PFSK-1 (cell line): ENCODE measurements around the gene BCAS1.

Experiments
- POLR2AphosphoS5 ChIP-seq: IDR thresholded peaks from 2 replicates; pipeline ENCODE4 v1.6.1; 2012; ENCODE audit warnings: low read depth, mild to moderate bottlenecking, control low read depth, low read length, moderate library complexity
- TAF1 ChIP-seq: IDR thresholded peaks from 2 replicates; pipeline ENCODE4 v1.6.1; 2012; ENCODE audit warnings: low read length, control low read depth, borderline replicate concordance; ENCODE audit not compliant: insufficient read depth
- TF ChIP-seq, protein P1 (sequence below), 2 experiments: IDR thresholded peaks; 2 replicates each; pipeline versions ENCODE4 v1.6.1 to v1.8.0; 2011 to 2012; ENCODE audit warnings: low read depth in 2 of 2, low read length in 2 of 2, control low read depth in 1 of 2, inconsistent platforms in 1 of 2, mild to moderate bottlenecking in 1 of 2, moderate library complexity in 1 of 2; ENCODE audit not compliant: insufficient read depth in 1 of 2

DNA sequence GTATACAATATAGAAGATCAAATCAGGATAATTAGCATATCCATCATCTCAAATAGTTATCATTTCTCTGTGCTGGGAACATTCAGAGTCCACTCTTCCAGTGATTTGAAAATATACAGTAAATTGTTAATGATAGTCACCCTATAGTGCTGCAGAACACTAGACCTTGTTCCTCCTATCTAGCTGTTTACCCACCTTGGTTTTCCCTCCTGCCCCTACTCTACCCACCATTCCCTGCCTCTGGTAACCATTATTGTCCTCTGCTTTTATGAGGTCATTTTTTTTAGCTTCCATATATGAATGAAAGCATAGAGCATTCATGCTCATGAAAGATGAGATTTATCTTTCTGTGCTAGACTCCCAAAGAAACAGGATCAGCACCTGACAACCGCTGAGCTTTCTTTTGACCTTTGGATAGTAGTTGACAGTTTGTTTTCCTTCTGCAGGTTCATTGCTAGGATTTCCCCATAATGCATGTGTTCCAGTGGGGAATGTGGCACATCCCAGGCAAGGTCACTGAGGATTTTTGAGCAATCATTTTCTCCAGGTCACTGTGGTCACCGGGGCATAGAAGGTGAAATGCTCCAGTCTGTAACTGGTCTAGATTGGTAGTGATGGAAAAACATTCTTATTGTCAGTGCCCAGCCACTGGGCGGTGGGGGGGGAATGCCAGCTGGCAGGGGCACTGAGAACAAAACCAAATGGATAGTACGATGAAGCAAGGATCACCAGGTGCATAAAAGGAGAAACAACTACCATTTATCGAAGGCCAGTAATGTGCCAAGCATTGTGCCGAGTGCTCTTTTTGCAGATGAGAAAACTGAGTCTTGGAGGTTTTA is 33.6 kb upstream of the BCAS1 start:
- TF ChIP-seq, protein P1, sequence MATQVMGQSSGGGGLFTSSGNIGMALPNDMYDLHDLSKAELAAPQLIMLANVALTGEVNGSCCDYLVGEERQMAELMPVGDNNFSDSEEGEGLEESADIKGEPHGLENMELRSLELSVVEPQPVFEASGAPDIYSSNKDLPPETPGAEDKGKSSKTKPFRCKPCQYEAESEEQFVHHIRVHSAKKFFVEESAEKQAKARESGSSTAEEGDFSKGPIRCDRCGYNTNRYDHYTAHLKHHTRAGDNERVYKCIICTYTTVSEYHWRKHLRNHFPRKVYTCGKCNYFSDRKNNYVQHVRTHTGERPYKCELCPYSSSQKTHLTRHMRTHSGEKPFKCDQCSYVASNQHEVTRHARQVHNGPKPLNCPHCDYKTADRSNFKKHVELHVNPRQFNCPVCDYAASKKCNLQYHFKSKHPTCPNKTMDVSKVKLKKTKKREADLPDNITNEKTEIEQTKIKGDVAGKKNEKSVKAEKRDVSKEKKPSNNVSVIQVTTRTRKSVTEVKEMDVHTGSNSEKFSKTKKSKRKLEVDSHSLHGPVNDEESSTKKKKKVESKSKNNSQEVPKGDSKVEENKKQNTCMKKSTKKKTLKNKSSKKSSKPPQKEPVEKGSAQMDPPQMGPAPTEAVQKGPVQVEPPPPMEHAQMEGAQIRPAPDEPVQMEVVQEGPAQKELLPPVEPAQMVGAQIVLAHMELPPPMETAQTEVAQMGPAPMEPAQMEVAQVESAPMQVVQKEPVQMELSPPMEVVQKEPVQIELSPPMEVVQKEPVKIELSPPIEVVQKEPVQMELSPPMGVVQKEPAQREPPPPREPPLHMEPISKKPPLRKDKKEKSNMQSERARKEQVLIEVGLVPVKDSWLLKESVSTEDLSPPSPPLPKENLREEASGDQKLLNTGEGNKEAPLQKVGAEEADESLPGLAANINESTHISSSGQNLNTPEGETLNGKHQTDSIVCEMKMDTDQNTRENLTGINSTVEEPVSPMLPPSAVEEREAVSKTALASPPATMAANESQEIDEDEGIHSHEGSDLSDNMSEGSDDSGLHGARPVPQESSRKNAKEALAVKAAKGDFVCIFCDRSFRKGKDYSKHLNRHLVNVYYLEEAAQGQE (IDR thresholded peaks at IDR 0.05; ENCODE audit: insufficient read depth in 1 of 2, low read depth in 2 of 2, low read length in 2 of 2): no peak
- TF ChIP-seq TAF1 (no peak), POLR2AphosphoS5 (no peak)
